ENCODE results near the gene LBHD1.
"Not testable (repeated sequence)": the region's sequence is repeated elsewhere in the genome, so short reads cannot be mapped to it uniquely, and the experiment has no call there.

Gene LBHD1

DNA sequence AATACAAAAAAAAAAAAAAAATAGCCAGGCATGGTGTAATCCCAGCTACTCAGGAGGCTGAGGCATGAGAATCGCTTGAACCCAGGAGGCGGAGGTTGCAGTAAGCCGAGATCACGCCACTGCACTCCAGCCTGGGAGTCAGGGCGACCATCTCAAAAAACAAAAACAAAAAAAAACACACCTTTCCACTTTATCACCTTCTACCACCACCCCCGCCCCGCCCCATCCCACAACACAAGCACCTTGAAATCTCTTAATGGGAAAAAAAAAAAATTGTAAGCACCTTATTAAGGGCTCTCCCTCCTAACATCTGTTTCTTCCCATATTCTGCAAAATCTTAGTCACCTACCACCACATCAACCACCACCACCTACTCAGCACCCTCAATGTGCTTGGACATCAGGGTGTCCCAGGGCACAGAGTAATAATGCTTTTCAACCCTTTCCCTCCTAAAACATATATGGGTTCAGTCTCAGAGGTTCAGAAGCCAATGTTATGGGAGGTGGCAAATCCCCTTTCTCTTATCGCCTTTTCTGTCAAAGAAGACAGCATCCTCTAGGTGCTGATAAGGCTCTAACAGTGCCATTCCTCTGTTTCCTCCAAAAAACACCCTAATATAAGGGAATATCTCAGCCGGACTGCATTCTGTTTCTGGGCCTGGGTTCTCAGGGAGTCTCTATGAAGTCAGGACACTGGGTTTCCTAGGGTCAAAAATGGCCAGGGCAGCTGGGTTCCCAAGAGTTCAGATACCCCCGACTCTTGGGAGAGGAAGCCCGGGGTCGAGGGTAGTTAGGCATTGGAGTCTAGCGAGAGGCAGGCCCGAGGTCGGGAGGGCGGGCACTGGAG, 19.7 kb downstream of the LBHD1 start:
- Histone ChIP-seq H3K36me3 (ENCODE audit: control insufficient read depth in 4 of 4, insufficient read depth in 4 of 4, low read length in 3 of 4) (peaks cover 6 to 28% (median 21%) of the 10 kb centered on the region in 4 experiments), H3K27ac (ENCODE audit: insufficient read depth in 1 of 2, low read depth in 1 of 2, low read length in 2 of 2, poor library complexity in 1 of 2, severe bottlenecking in 2 of 2) (peak overlapping the region; percentile 89 to 94), H3K27me3 (replicated peaks in 2 of 5; ENCODE audit: control insufficient read depth in 4 of 5, insufficient read depth in 5 of 5, low read length in 4 of 5) (no peaks in the 10 kb centered on the region), H3K9me3 (ENCODE audit: control extremely low read depth in 1 of 5, control insufficient read depth in 4 of 5, insufficient read depth in 2 of 5, low read depth in 1 of 5, low read length in 4 of 5) (no peaks in the 10 kb centered on the region), H3K4me1 (ENCODE audit: control extremely low read depth in 1 of 4, control insufficient read depth in 4 of 4, insufficient read depth in 4 of 4, low read length in 3 of 4) (peaks cover 0 to 21% (median 14%) of the 10 kb centered on the region in 4 experiments), H3K4me3 (ENCODE audit: control insufficient read depth in 1 of 7, extremely low read depth in 1 of 7, insufficient read depth in 4 of 7, low read depth in 2 of 7, low read length in 6 of 7) (peak overlapping the region; percentile 81 to 97 (median 94))
- DNase-seq = peak in 2 of 3 donors; percentile 7 to 13
- POLR2A ChIA-PET = interaction anchor here (0.6 to 1.6 kb wide), 11 partner anchors 13 to 229 kb away, joined by 3 to 33 read pairs (median 4); partner anchors contain the start of genes C11orf98, CSKMT, HNRNPUL2 and LBHD1
- CTCF ChIA-PET = interaction anchor here (1.0 kb wide), 2 partner anchors 12 to 41 kb away, joined by 3 to 5 read pairs; partner anchors contain the start of genes C11orf98 and CSKMT
- WGBS (ENCODE audit: insufficient coverage) = 0% methylated on average over 7 of the region's 16 CpGs

DNA sequence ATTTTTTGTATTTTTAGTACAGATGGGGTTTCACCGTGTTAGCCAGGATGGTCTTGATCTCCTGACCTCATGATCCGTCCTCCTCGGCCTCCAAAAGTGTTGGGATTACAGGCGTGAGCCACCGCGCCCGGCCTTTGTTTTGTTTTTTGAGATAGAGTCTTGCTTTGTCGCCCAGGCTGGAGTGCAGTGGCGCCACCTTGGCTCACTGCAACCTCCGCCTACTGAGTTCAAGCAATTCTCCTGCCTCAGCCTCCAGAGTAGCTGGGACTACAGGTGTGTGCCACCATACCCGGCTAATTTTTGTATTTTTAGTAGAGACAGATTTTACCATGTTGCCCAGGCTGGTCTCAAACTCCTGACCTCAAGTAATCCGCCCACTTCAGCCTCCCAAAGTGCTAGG, 21.8 kb downstream of the LBHD1 start:
- not testable (repeated sequence) for H3K27me3 ChIP-seq (replicated peaks in 2 of 5; ENCODE audit: control insufficient read depth in 4 of 5, insufficient read depth in 5 of 5, low read length in 4 of 5); H3K9me3 ChIP-seq (ENCODE audit: control extremely low read depth in 1 of 5, control insufficient read depth in 4 of 5, insufficient read depth in 2 of 5, low read depth in 1 of 5, low read length in 4 of 5); H3K27ac ChIP-seq (ENCODE audit: insufficient read depth in 1 of 2, low read depth in 1 of 2, low read length in 2 of 2, poor library complexity in 1 of 2, severe bottlenecking in 2 of 2); DNase-seq; H3K4me3 ChIP-seq (ENCODE audit: control insufficient read depth in 1 of 7, extremely low read depth in 1 of 7, insufficient read depth in 4 of 7, low read depth in 2 of 7, low read length in 6 of 7)
- 97% methylated on average over 12 of the region's 12 CpGs for WGBS (ENCODE audit: insufficient coverage)
- H3K36me3 ChIP-seq (ENCODE audit: control insufficient read depth in 4 of 4, insufficient read depth in 4 of 4, low read length in 3 of 4) = peaks cover 6 to 34% (median 21%) of the 10 kb centered on the region in 4 experiments
- CTCF ChIA-PET = interaction anchor here (0.7 to 1.0 kb wide), 2 partner anchors 17 to 31 kb away, joined by 3 to 4 read pairs; no protein-coding TSS in a partner anchor
- H3K4me1 ChIP-seq (ENCODE audit: control extremely low read depth in 1 of 4, control insufficient read depth in 4 of 4, insufficient read depth in 4 of 4, low read length in 3 of 4) = peaks cover 0 to 34% (median 27%) of the 10 kb centered on the region in 4 experiments
- POLR2A ChIA-PET = interaction anchor here (1.9 kb wide), 1 partner anchor 15 kb away, joined by 6 read pairs; the partner anchor contains the start of genes C11orf98 and CSKMT

DNA sequence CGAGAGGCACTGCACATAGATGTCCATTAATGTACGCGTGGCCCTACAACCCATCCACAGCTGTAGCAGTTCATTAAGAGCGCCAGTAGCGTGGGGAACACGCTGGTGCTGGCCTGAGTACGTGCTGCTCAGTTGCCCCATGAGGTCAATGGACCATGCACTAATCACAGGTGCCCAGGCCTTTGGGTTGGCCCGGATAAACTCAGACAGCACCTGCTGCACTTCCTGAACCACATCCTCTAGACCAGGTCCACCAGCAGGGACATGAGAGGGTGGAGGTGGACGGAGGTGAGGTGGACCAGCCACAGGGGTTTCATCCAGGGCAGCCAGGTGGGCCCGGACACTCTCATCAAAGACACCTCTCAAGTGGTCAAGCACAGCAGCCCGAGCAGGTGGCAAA, 22.6 kb downstream of the LBHD1 start:
- H3K36me3 ChIP-seq (ENCODE audit: control insufficient read depth in 4 of 4, insufficient read depth in 4 of 4, low read length in 3 of 4) = peaks cover 7 to 35% (median 22%) of the 10 kb centered on the region in 4 experiments
- no peaks in the 10 kb centered on the region for H3K9me3 ChIP-seq (ENCODE audit: control extremely low read depth in 1 of 5, control insufficient read depth in 4 of 5, insufficient read depth in 2 of 5, low read depth in 1 of 5, low read length in 4 of 5)
- ChIA-PET CTCF (interaction anchor here (0.8 to 6.0 kb wide), 4 partner anchors 19 to 60 kb away, joined by 3 to 33 read pairs (median 5); partner anchors contain the start of genes C11orf98, CSKMT, LBHD1 and UQCC3), POLR2A (interaction anchor here (1.9 kb wide), 1 partner anchor 16 kb away, joined by 6 read pairs; the partner anchor contains the start of genes C11orf98 and CSKMT)
- peaks cover 0 to 41% (median 33%) of the 10 kb centered on the region in 4 experiments for H3K4me1 ChIP-seq (ENCODE audit: control extremely low read depth in 1 of 4, control insufficient read depth in 4 of 4, insufficient read depth in 4 of 4, low read length in 3 of 4)
- H3K27ac ChIP-seq (ENCODE audit: insufficient read depth in 1 of 2, low read depth in 1 of 2, low read length in 2 of 2, poor library complexity in 1 of 2, severe bottlenecking in 2 of 2) = no peak overlapping the region
- 92% methylated on average over 11 of the region's 11 CpGs for WGBS (ENCODE audit: insufficient coverage)
- no peak for DNase-seq
- no peaks in the 10 kb centered on the region for H3K27me3 ChIP-seq (replicated peaks in 2 of 5; ENCODE audit: control insufficient read depth in 4 of 5, insufficient read depth in 5 of 5, low read length in 4 of 5)
- H3K4me3 ChIP-seq (ENCODE audit: control insufficient read depth in 1 of 7, extremely low read depth in 1 of 7, insufficient read depth in 4 of 7, low read depth in 2 of 7, low read length in 6 of 7) = no peak overlapping the region

DNA sequence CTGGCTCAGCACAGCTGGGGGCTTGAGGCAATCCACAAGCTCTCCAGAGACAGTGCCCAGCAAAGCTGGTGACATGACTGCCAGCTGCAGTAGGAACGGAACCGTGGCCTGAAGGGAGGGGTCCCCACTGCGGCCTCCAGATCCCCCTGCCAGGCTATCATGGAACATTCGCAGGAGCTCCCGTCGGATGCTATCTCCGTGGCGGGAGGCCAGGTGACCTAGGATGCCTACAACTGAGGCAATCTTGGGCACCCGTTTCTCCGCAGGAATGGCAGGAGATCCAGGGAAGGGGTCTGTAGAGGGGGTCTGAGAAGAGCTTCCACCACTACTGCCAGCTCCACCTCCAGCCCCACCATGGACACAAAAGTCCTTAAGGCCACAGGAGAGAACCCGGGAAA, 23.1 kb downstream of the LBHD1 start:
- peaks cover 0 to 44% (median 33%) of the 10 kb centered on the region in 4 experiments for H3K4me1 ChIP-seq (ENCODE audit: control extremely low read depth in 1 of 4, control insufficient read depth in 4 of 4, insufficient read depth in 4 of 4, low read length in 3 of 4)
- ChIA-PET CTCF (interaction anchor here (0.8 to 6.0 kb wide), 8 partner anchors 7 to 61 kb away, joined by 3 to 33 read pairs (median 4); partner anchors contain the start of genes C11orf98, CSKMT, LBHD1 and UQCC3), POLR2A (no interaction called here)
- H3K4me3 ChIP-seq (ENCODE audit: control insufficient read depth in 1 of 7, extremely low read depth in 1 of 7, insufficient read depth in 4 of 7, low read depth in 2 of 7, low read length in 6 of 7) = no peak overlapping the region
- no peak overlapping the region for H3K27ac ChIP-seq (ENCODE audit: insufficient read depth in 1 of 2, low read depth in 1 of 2, low read length in 2 of 2, poor library complexity in 1 of 2, severe bottlenecking in 2 of 2)
- no peak for DNase-seq
- no peaks in the 10 kb centered on the region for H3K9me3 ChIP-seq (ENCODE audit: control extremely low read depth in 1 of 5, control insufficient read depth in 4 of 5, insufficient read depth in 2 of 5, low read depth in 1 of 5, low read length in 4 of 5)
- peaks cover 8 to 40% (median 24%) of the 10 kb centered on the region in 4 experiments for H3K36me3 ChIP-seq (ENCODE audit: control insufficient read depth in 4 of 4, insufficient read depth in 4 of 4, low read length in 3 of 4)
- WGBS (ENCODE audit: insufficient coverage) = 99% methylated on average over 9 of the region's 11 CpGs
- H3K27me3 ChIP-seq (replicated peaks in 2 of 5; ENCODE audit: control insufficient read depth in 4 of 5, insufficient read depth in 5 of 5, low read length in 4 of 5) = no peaks in the 10 kb centered on the region

DNA sequence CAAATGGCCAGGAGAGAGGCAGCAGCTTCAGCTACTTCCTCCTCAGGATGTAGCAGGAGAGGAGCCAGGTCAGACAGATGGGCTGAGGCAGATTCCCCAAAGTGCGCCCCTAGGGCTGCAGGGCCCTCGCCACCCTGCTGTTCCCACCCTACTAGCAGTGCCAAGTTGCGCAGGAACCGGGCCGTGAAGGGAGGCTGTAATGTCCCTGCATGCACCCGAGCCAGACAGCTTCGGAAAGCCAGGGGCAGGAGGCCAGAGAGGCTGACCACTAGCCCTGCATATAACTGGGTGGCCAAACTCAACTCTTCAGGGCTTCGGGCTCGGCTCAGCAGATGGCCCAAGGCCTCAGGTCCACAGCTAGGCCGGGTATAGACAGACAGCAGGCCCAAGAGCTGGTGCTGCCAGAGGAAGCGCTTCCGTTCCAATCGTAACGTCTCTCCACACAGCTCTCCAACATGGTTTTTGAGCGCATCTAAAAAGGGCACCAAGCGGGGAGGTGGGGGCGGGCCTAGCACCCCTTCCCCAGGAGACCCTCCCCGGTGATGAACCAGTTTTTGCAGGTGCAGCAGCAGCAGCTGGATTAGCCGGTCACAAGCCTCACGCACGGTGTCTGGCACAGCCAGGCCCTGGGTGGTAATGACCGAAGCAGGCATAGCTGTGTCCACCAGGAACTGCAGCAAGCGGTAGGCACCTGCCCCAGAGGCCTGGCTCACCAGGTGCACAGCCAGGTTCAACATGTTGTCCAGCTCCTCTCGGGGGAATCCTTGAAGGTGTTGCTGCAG, 23.7 kb downstream of the LBHD1 start:
- no peak overlapping the region for H3K27ac ChIP-seq (ENCODE audit: insufficient read depth in 1 of 2, low read depth in 1 of 2, low read length in 2 of 2, poor library complexity in 1 of 2, severe bottlenecking in 2 of 2)
- DNase-seq = no peak
- CTCF ChIA-PET = interaction anchor here (0.8 to 6.0 kb wide), 9 partner anchors 7 to 61 kb away, joined by 3 to 33 read pairs (median 4); partner anchors contain the start of genes C11orf98, CSKMT, LBHD1 and UQCC3
- 95% methylated on average over 23 of the region's 24 CpGs for whole genome bisulfite sequencing (ENCODE audit: insufficient coverage)
- H3K4me1 ChIP-seq (ENCODE audit: control extremely low read depth in 1 of 4, control insufficient read depth in 4 of 4, insufficient read depth in 4 of 4, low read length in 3 of 4) = peaks cover 0 to 40% (median 30%) of the 10 kb centered on the region in 4 experiments
- no peak overlapping the region for H3K4me3 ChIP-seq (ENCODE audit: control insufficient read depth in 1 of 7, extremely low read depth in 1 of 7, insufficient read depth in 4 of 7, low read depth in 2 of 7, low read length in 6 of 7)
- H3K9me3 ChIP-seq (ENCODE audit: control extremely low read depth in 1 of 5, control insufficient read depth in 4 of 5, insufficient read depth in 2 of 5, low read depth in 1 of 5, low read length in 4 of 5) = no peaks in the 10 kb centered on the region
- POLR2A ChIA-PET = interaction anchor here (3.0 kb wide), 1 partner anchor 17 kb away, joined by 23 read pairs; the partner anchor contains the start of genes C11orf98 and CSKMT
- H3K36me3 ChIP-seq (ENCODE audit: control insufficient read depth in 4 of 4, insufficient read depth in 4 of 4, low read length in 3 of 4) = peaks cover 8 to 45% (median 24%) of the 10 kb centered on the region in 4 experiments
- H3K27me3 ChIP-seq (replicated peaks in 2 of 5; ENCODE audit: control insufficient read depth in 4 of 5, insufficient read depth in 5 of 5, low read length in 4 of 5) = no peaks in the 10 kb centered on the region

DNA sequence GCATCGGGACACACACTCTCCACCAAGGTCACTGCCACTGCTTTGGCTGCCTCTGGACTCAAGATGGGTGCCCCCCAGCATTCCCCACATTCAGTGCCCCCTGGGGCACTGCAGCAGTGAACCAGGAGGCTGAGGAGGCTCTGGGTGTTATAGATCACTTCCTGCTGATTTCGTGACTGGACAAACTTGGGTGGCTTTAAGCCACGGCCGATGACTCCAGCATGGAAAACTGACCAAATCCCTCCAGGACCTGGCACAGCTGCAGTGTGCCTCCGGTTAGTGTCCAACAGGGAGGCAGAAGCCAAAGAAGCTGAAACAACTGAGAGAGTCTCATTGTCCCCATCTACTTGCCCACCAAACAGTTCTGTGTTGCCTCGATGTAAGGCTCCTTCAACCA, 24.5 kb downstream of the LBHD1 start:
- Histone ChIP-seq H3K27ac (ENCODE audit: insufficient read depth in 1 of 2, low read depth in 1 of 2, low read length in 2 of 2, poor library complexity in 1 of 2, severe bottlenecking in 2 of 2) (no peak overlapping the region), H3K27me3 (replicated peaks in 2 of 5; ENCODE audit: control insufficient read depth in 4 of 5, insufficient read depth in 5 of 5, low read length in 4 of 5) (no peaks in the 10 kb centered on the region), H3K9me3 (ENCODE audit: control extremely low read depth in 1 of 5, control insufficient read depth in 4 of 5, insufficient read depth in 2 of 5, low read depth in 1 of 5, low read length in 4 of 5) (no peaks in the 10 kb centered on the region), H3K4me1 (ENCODE audit: control extremely low read depth in 1 of 4, control insufficient read depth in 4 of 4, insufficient read depth in 4 of 4, low read length in 3 of 4) (peaks cover 0 to 36% (median 28%) of the 10 kb centered on the region in 4 experiments), H3K36me3 (ENCODE audit: control insufficient read depth in 4 of 4, insufficient read depth in 4 of 4, low read length in 3 of 4) (peaks cover 11 to 51% (median 26%) of the 10 kb centered on the region in 4 experiments), H3K4me3 (ENCODE audit: control insufficient read depth in 1 of 7, extremely low read depth in 1 of 7, insufficient read depth in 4 of 7, low read depth in 2 of 7, low read length in 6 of 7) (no peak overlapping the region)
- CTCF ChIA-PET = interaction anchor here (1.0 to 6.0 kb wide), 7 partner anchors 8 to 139 kb away, joined by 4 to 33 read pairs (median 4); partner anchors contain the start of genes C11orf98, CSKMT, LBHD1 and UQCC3
- POLR2A ChIA-PET = interaction anchor here (3.0 kb wide), 1 partner anchor 17 kb away, joined by 23 read pairs; the partner anchor contains the start of genes C11orf98 and CSKMT
- no peak for DNase-seq
- 100% methylated on average over 6 of the region's 6 CpGs for WGBS (ENCODE audit: insufficient coverage)
